IPS DF 4.7 (cell line): ENCODE data around the gene BAIAP2.

Experiments used
- DNase-seq: peaks from one replicate; pipeline ENCODE4 v3.0.0-alpha.2; 2013; ENCODE audit warnings: low spot score; ENCODE audit errors: extremely low read depth

BAIAP2 gene

GRCh38 chr17:81123052-81124048 lies 88.4 kb downstream of the BAIAP2 start:
- no peak for DNase-seq

GRCh38 chr17:81124377-81124776 lies 89.4 kb downstream of the BAIAP2 start:
- no peak for DNase-seq

- no peak for DNase-seq
Observed at GRCh38 chr17:81125573-81126081, 90.7 kb downstream of the BAIAP2 start.

GRCh38 chr17:81126281-81127132 lies 91.6 kb downstream of the BAIAP2 start:
- DNase-seq: no peak

- no peak for DNase-seq
Observed at GRCh38 chr17:81127133-81127455, 92.1 kb downstream of the BAIAP2 start.

- no peak for DNase-seq
Observed at GRCh38 chr17:81127526-81128177, 92.7 kb downstream of the BAIAP2 start.

GRCh38 chr17:81128338-81128737 lies 93.4 kb downstream of the BAIAP2 start:
- DNase-seq: no peak

GRCh38 chr17:81128774-81129173 lies 93.8 kb downstream of the BAIAP2 start:
- no peak for DNase-seq

GRCh38 chr17:81129289-81129688 lies 94.3 kb downstream of the BAIAP2 start:
- DNase-seq: no peak

- no peak for DNase-seq
Observed at GRCh38 chr17:81129711-81130367, 94.9 kb downstream of the BAIAP2 start.

GRCh38 chr17:81130385-81131361 lies 95.7 kb downstream of the BAIAP2 start:
- no peak for DNase-seq

- no peak for DNase-seq
Observed at GRCh38 chr17:81131486-81132196, 96.7 kb downstream of the BAIAP2 start.

- no peak for DNase-seq
Observed at GRCh38 chr17:81132197-81132540, 97.2 kb downstream of the BAIAP2 start.

- no peak for DNase-seq
Observed at GRCh38 chr17:81132770-81133723, 98.1 kb downstream of the BAIAP2 start.

- no peak for DNase-seq
Observed at GRCh38 chr17:81134064-81134781, 99.3 kb downstream of the BAIAP2 start.

- DNase-seq: no peak
Observed at GRCh38 chr17:81135505-81136278, 100.7 kb downstream of the BAIAP2 start.

GRCh38 chr17:81136366-81136765 lies 101.4 kb downstream of the BAIAP2 start:
- no peak for DNase-seq
